Measurements from ENCODE around the gene TNFSF12. TPM values are rescaled to one million over a fixed set of nuclear protein-coding genes. Genes with fewer than 3 reads are reported as not detected.

The TNFSF12 gene
- total and polyA plus RNA-seq, 4 donors = 15.1 to 72.2 (median 40.9) TPM

- Histone ChIP-seq H3K9ac (ENCODE audit: insufficient read depth in 1 of 2, low read length in 2 of 2) (no peak overlapping the region), H3K36me3 (ENCODE audit: control insufficient read depth in 4 of 4, insufficient read depth in 4 of 4, low read length in 4 of 4) (peaks cover 43 to 69% (median 66%) of the 10 kb centered on the region in 4 donors), H3K9me3 (ENCODE audit: control insufficient read depth in 4 of 4, insufficient read depth in 3 of 4, low read length in 3 of 4) (no peaks in the 10 kb centered on the region), H3K4me1 (ENCODE audit: control insufficient read depth in 5 of 5, insufficient read depth in 5 of 5, low read length in 5 of 5) (no peaks in the 10 kb centered on the region), H3K27me3 (ENCODE audit: control insufficient read depth in 3 of 3, insufficient read depth in 3 of 3, low read length in 2 of 3) (no peaks in the 10 kb centered on the region), H3K27ac (ENCODE audit: low read depth in 1 of 2, low read length in 1 of 2) (no peak overlapping the region), H3K4me3 (no peak overlapping the region)
- 95 to 96% methylated on average over 20 of the region's 20 CpGs for WGBS, 2 donors
- ATAC-seq (ENCODE audit: insufficient read depth, low FRiP score) (no peak), DNase-seq (no peak)
- TF ChIP-seq CTCF (IDR thresholded peaks at IDR 0.05; ENCODE audit: control extremely low read depth, extremely low read depth) = no peak
These were observed 46.5 kb upstream of the TNFSF12 start for GRCh38 chr17:7502171-7502847.

GRCh38 chr17:7502987-7503386 is 45.9 kb upstream of the TNFSF12 start:
- no peak overlapping the region for H3K9ac ChIP-seq (ENCODE audit: insufficient read depth in 1 of 2, low read length in 2 of 2)
- TF ChIP-seq CTCF (IDR thresholded peaks at IDR 0.05; ENCODE audit: control extremely low read depth, extremely low read depth) = no peak
- no peak overlapping the region for H3K4me3 ChIP-seq
- H3K9me3 ChIP-seq (ENCODE audit: control insufficient read depth in 4 of 4, insufficient read depth in 3 of 4, low read length in 3 of 4) = no peaks in the 10 kb centered on the region
- WGBS, 2 donors = 91% methylated on average over 14 of the region's 14 CpGs
- H3K27me3 ChIP-seq (ENCODE audit: control insufficient read depth in 3 of 3, insufficient read depth in 3 of 3, low read length in 2 of 3) = no peaks in the 10 kb centered on the region
- no peaks in the 10 kb centered on the region for H3K4me1 ChIP-seq (ENCODE audit: control insufficient read depth in 5 of 5, insufficient read depth in 5 of 5, low read length in 5 of 5)
- H3K36me3 ChIP-seq (ENCODE audit: control insufficient read depth in 4 of 4, insufficient read depth in 4 of 4, low read length in 4 of 4) = peaks cover 44 to 68% (median 62%) of the 10 kb centered on the region in 4 donors
- DNase-seq (no peak), ATAC-seq (ENCODE audit: insufficient read depth, low FRiP score) (no peak)
- no peak overlapping the region for H3K27ac ChIP-seq (ENCODE audit: low read depth in 1 of 2, low read length in 1 of 2)

- Histone ChIP-seq H3K36me3 (ENCODE audit: control insufficient read depth in 4 of 4, insufficient read depth in 4 of 4, low read length in 4 of 4) (peaks cover 45 to 68% (median 63%) of the 10 kb centered on the region in 4 donors), H3K4me3 (no peak overlapping the region), H3K27ac (ENCODE audit: low read depth in 1 of 2, low read length in 1 of 2) (no peak overlapping the region), H3K4me1 (ENCODE audit: control insufficient read depth in 5 of 5, insufficient read depth in 5 of 5, low read length in 5 of 5) (no peaks in the 10 kb centered on the region), H3K9ac (ENCODE audit: insufficient read depth in 1 of 2, low read length in 2 of 2) (no peak overlapping the region), H3K9me3 (ENCODE audit: control insufficient read depth in 4 of 4, insufficient read depth in 3 of 4, low read length in 3 of 4) (no peaks in the 10 kb centered on the region), H3K27me3 (ENCODE audit: control insufficient read depth in 3 of 3, insufficient read depth in 3 of 3, low read length in 2 of 3) (no peaks in the 10 kb centered on the region)
- TF ChIP-seq CTCF (IDR thresholded peaks at IDR 0.05; ENCODE audit: control extremely low read depth, extremely low read depth) = no peak
- ATAC-seq (ENCODE audit: insufficient read depth, low FRiP score) = no peak
- DNase-seq = no peak
- WGBS, 2 donors = 93 to 94% methylated on average over 8 of the region's 8 CpGs
These were observed 45.3 kb upstream of the TNFSF12 start for GRCh38 chr17:7503521-7503920.

GRCh38 chr17:7508145-7508544 is 40.7 kb upstream of the TNFSF12 start:
- 85 to 89% methylated on average over 11 of the region's 11 CpGs for WGBS, 2 donors
- ATAC-seq (ENCODE audit: insufficient read depth, low FRiP score) (no peak), DNase-seq (no peak)
- H3K27me3 ChIP-seq (ENCODE audit: control insufficient read depth in 3 of 3, insufficient read depth in 3 of 3, low read length in 2 of 3) = no peaks in the 10 kb centered on the region
- H3K27ac ChIP-seq (ENCODE audit: low read depth in 1 of 2, low read length in 1 of 2) = no peak overlapping the region
- H3K4me3 ChIP-seq = no peak overlapping the region
- H3K9me3 ChIP-seq (ENCODE audit: control insufficient read depth in 4 of 4, insufficient read depth in 3 of 4, low read length in 3 of 4) = no peaks in the 10 kb centered on the region
- TF ChIP-seq CTCF (IDR thresholded peaks at IDR 0.05; ENCODE audit: control extremely low read depth, extremely low read depth) = no peak
- peaks cover 34 to 61% (median 57%) of the 10 kb centered on the region in 4 donors for H3K36me3 ChIP-seq (ENCODE audit: control insufficient read depth in 4 of 4, insufficient read depth in 4 of 4, low read length in 4 of 4)
- H3K4me1 ChIP-seq (ENCODE audit: control insufficient read depth in 5 of 5, insufficient read depth in 5 of 5, low read length in 5 of 5) = no peaks in the 10 kb centered on the region
- H3K9ac ChIP-seq (ENCODE audit: insufficient read depth in 1 of 2, low read length in 2 of 2) = no peak overlapping the region

All from lung (tissue), 12 donors.